Retina (tissue), 1 donor: ENCODE measurements around the gene PDE4C.

ENCODE experiments used
- DNase-seq: peaks from one replicate; pipeline ENCODE4 v3.0.0-alpha.2; 2016

The PDE4C gene

DNA sequence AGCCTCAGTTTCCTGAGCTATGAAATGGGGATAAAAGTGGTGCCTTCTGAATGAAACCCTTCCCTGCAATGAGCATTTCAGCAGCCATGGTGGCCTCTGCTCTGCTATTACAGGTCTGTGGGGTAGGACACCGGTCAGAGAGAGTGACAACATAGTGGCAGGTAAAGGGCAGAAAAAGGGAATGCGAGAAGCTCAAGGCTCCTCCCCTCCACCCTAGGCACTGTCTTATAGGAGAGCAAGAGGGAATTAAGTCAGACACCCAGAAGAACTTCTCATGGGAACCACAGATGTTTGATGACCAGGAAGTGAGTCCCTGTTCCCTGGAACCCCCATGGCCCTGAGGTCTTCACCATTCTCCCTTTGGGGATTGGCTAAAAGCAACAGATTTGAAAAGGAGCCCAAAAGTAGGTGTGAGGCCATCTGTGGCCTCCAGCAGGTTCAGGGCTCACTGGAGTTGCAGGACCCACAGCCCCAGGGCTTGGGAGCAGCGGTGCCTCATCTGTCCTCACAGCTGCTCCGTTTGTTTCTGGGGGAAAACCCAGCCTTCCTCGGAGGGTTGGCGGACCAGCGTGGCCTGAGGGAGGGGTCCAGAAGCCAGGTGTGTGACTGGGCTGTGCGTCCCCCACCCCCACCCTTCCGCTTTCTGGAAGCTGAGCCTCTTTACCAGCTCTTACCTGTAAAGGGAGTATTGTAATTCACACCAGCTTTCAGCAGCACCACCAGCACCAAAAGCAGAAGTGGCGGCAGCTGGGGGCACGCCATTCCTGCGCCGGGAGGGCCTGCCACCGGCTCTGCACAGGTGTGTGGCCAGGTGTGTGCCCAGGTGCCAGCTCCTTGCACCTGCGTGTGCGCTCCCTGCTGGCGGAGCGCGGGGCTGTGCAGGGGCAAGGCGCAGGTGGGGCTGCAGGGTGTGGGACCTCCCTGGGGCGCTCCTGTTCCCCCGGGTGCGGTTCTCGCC, 28.6 kb upstream of the PDE4C start:
- DNase-seq, result no peak

DNA sequence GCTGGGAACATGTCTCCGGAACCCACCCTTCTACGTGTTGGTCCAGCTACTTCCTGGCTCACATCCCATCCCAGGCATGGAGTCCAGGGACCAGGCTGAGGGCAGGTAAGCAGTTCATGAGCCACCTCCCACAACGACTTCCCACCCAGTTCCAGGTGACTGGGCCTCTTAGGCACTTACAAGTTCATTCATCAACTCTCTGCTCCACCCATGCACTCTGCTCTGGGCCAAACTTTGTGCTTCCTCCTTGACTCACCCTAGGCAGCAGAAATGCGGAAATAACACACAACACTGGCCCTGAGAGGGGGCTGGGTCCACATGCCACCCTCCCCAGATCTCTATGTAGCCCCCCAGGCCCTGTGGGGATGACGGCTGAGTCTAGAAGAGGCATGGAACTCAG, 27.5 kb upstream of the PDE4C start:
- no peak for DNase-seq

DNA sequence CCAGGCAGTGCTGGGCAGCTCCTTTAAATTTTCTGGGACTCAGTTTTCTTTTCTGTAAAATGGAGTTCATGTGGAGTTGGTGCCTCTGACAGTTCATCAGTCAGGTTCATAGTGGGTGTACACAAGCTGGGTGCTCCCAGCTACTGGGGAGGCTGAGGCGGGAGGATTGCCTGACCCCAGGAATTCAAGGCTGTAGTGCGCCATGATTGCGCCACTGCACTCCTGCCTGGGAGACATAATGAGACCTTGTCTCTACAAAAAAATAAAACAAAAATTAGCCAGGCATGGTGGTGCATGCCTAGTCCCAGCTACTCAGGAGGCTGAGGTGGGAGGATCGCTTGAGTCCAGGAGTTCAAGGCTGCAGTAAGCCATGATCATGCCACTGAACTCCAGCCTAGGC, 26.9 kb upstream of the PDE4C start:
- no peak for DNase-seq

DNA sequence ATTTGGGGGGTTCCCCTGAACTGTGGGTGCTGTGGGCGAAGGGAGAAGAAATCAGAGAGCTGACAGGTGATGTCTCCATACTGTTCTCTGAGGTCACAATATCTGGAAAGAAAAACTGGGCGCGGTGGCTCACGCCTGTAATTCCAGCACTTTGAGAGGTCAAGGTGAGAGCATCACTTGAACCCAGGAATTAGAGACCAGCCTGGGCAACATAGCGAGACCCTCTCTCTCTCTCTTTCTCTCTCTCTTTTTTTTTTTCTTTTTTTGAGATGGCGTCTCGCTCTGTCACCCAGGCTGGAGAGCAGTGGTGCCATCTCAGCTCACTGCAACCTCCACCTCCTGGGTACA, 26.1 kb upstream of the PDE4C start:
- no peak for DNase-seq

DNA sequence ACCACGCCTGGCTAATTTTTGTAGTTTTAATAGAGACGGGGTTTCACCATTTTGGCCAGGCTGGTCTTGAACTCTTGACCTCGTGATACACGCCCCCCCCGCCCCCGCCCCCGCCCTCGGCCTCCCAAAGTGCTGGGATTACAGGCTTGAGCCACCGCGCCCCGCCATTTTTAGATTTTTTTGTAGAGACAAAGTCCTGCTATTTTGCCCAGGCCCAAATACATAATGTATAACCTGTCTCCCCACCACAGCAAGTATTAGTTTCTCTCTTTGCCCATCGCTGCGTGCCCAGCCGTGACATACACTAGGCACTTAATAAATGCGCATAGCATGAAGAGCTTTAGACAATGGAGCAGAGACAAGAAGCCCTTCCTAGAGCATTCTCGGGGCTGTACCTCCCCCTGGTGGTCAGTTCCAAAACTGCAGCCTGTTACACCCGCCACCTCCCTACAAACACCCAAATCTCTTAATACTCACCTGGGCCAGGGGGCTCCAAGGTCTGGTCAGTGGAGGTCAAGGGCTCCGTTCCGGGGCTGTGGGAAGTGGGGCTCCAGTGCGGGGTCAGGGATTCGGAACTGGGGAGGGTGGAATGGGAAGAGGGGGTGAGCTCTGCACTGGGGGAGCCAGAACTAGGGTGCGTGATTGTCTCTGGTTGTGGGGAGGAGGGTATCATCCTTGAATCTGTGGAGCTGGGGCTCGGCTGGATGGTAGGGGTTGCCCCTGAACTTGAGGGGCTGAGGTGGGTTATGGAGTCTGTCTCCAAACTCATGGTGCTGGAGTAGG, 25.5 kb upstream of the PDE4C start:
- DNase-seq, result peak; percentile 89

DNA sequence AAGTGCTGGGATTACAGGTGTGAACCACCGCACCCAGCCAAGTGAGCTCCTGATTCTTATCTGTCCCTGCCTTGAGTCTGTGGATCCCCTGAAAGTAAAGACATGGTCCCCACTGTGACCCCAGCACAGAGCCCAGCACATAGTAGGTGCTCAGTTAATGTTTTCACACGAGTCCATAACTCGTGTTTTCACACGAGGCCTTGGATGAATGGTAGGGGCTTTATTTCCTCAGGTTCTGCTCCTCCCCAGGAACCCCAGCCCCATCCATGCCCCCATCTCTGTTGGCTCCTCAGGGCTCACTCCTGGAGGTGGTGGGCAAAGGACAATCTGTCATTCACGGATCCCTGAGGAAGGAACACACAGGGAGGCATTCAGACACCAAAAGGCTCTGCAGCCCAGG, 23.6 kb upstream of the PDE4C start:
- DNase-seq, result no peak

DNA sequence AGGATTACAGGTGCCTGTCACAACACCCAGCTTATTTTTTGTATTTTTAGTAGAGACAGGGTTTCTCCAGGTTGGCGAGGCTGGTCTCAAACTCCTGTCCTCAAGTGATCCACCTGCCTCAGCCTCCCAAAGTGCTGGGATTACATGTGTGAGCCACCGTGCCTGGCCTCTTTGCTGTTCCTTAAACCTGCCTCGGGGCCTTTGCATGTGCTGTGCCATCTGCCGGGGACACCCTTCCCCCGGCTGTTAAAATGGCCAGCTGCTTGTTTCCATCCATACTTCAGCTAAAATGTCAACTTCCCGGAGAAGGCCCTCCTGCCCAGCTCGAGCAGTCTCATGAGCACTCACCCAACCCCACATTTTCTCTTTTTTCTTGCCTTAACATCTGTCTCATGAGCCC, 19.1 kb upstream of the PDE4C start:
- DNase-seq, result no peak

DNA sequence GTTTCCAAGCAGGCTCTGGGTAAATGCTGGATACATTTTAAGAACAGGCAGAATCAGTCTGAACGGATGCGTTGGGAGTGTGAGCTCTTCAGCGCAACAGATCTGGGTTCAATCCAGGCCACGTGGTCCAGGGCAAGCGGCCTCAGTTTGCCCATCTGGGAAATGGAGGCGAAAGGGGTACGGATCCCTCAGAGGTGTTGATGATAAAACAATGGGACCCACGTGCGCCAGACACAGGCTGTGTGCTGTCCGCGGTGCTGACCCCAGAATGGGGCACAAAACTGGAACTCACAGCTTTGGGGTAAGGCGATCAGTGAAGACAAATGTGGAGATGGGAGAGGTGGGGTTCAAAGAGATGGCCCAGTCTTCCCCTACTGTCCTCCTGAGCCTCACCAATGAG, 13.1 kb upstream of the PDE4C start:
- no peak for DNase-seq

DNA sequence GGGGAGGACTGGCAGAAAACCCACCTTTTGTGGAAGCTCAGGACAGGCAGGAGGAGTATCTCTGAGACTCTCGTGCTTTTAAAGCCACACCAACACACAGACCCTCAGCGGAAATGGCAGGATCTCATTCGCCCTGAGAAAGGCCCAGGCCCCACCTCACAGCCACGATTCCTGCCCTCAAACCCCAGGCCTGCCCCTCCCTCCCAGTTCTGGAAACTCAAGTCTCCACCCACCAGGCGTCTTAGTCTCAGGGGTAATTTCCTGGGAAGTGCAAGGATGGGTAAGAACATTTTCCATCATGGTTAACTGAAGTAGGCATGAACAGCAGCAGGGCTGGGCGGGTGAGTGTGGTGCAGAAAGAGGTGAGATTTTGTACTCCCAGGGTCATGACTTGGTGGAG, 8.0 kb upstream of the PDE4C start:
- no peak for DNase-seq

DNA sequence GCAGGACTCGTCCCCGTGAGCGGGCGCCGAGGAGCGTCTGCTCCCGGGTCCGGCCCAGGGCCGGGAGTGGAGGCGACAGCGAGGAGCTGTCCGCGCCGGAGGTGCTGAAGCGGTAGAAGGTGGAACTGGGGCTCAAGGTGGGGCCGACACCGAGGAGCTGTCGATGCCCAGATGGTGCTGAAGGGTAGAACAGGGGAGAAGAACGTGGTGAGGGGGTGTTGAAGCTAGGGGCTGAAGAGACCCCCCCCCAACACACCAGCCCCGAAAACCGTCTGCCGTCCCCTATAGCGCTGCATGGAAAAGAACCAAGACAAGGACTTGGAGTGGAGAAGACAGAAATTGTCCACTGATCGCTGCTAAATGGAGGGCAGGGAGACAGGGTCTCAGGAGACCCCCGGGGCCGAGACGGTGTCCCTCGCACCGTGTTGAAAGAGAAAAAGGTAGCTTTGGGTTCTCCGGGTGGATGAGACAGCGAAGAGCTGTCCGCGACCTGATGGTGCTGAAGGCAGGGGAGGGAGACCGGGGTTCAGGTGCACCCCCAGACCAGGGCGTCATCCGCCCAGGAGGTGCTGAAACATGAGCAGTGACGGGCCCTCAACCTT, 7.1 kb upstream of the PDE4C start:
- DNase-seq, result no peak

DNA sequence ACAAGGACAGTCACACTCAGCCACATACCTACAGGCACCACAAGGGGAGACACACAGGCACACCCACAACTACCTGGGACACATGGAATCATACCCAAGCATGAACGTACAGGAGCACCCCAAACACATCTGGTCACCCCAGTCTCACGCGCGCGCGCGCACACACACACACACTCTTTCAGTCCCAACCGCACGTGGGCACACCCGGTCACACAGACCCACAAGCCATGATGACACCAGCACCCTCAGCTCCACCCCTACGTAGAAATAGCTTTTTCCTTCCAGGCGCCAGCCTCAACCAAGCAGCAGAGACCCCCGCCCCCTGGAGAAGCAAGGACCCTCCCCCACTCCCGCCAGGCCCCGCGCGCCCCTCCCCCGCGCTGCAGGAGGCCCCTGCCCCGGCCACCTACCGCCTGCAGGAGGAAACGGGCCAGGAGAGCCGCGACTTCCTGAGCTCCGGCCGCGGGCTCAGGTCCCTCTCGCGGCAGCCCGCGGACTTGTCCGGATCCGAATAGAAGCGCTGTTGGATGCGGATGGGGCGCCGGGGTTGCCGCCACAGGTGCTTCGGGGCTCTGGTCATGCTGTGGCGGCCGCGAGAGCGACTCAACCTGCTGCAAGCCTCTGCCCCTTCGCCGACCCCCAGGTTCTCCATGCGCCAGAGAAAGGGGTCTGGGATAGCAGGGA, 6.4 kb upstream of the PDE4C start:
- peak; percentile 85 for DNase-seq

DNA sequence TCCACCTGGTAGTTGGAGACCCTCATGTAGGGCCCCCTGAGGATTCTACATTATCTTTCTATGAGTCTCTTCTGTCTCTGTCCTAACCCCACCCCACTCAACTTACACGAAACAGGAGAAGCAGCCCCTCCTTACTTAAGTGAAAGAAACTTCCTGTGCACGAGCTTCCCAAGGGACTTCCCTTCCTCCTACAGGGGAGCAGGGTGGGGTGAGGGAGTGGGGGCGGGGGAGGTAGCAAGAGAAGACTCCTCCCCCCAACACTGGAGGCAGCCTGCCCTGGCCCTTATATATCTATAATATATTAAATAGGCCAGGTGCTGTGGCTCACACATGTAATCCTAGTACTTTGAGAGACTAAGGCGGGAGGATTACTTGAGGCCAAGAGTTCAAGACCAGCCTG, 5.5 kb upstream of the PDE4C start:
- no peak for DNase-seq

DNA sequence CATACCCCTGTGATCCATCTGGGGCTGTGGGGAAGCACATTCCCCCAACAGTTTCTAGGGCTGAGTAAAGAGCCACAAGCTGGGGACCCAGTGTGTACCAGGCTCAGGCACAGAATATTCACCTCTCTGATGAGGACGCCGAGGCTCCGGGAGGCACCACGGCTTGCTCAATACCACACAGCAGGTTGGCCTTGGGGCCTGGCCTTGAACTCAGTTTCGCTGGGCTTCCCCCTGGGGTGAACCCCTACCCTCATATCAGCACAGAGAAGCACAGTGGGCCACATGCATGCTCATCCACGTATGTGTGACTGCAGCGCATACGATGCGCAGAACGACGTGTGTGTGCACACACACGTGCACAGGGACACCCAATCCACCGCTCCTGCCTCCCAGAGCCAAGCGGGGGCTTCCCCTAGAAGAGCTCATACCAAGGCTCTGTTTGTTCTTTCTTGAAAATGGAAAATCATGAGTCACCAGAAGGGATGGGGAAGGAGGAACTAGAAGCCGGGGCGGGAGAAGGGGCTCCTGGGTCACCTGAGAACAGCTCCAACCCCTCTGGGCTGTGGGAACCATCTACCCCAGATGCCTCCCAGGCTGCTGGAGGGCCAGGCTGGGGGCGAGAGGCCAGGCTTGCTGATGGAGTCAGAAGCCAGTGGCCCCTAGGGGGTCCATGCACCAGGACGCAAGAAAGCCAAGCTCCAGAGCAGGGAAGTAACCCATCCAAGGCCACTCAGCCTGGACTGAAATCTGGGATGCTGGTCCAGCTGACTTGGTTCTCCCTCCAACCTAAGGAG, 4.9 kb upstream of the PDE4C start:
- DNase-seq, result no peak

DNA sequence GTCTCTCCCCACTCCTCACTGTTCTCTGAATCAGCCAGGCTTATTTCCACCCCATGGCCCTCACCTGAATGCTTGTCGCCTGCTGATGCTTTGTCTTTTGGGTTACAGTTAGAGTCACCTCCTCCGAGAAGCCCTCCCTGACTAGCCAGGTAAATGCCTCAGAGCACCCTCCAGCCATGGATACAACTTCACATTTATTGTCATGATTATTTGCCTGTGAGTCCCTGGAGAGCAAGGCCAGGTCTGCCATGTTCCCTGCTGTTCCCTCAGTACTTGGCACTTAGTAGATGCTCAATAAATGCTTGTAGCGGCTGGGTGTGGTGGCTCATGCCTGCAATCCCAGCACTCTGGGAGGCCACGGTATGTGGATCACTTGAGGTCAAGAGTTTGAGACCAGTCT, 3.7 kb upstream of the PDE4C start:
- no peak for DNase-seq

DNA sequence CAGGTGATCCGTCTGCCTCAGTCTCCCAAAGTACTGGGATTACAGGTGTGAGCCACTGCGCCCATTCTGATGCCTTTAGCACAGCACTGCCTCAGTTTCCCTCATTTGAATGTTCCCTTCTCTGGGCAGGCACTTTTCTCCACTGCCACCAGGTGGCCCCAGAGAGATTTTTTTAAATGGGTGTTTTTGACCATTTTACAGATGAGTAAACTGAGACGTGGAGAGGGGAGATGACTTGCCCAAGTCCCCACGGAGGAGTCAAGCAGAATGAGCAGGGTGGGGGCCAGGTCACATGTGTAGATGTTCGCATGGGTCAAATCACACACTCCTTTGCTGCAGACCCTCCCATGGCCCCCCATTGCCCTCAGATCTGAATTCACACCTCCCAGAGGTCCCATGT, 3.2 kb upstream of the PDE4C start:
- DNase-seq, result no peak

DNA sequence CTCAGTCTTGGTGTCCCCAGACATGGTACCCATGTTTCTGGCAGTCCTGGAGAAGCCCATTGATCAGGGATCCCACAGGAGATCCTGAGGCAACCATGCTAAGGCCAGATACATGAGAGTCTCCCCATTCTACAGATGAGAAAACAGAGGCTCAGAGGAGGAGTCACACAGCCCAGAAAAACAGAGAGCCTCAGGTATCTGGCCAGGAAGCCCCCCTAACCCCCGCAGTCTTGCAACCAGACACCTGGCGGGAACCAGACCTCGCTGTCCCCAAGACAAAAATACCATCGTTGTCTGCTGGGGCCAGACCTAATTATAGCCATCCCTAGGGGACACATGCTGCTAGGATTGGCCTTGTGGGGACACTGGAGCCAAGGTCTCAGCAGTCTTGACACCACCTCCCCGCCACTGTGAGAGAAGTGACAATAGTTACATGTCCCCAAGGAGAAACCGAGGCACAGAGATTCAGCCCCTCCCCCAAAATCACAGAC, 1.6 kb upstream of the PDE4C start:
- no peak for DNase-seq

DNA sequence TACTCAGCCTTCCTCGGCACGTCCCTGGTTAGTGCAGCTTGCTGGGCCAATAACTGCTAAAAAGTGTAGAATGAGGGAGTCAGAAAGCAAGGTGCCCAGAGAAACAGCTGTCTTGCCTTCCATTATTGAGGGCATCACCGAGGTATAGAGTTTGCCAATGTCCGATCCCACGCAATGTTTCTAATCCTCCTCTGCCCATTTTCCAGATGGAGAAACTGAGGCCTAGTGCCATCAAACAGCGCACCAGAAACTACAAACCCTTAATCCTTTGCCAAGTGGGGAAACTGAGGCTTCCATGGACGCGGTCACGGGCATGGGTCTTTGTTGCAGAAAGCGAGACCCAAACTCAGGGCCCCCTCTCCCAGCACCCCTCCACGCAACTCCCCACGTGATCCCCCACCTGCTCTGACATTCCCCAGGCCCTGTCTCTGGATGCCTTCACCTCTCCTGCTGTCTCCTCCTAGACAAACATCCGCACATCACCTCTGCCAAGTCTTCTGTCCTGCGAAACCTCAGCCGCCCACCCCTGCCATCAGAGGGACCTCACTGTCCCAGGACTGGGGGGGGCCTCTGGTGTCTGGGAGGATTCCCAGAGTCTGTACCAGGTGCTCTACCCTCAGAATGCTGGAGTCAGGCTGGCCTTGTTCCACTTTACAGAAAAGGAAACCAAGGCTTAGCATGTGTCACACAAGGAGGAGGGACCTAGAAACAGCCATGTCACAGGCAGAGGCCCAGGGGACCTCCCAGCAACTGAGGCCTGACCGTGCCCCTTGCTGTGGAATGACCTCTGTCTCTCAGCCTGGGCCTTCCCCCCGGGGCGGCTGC, 930 bp upstream of the PDE4C start:
- DNase-seq, result no peak

DNA sequence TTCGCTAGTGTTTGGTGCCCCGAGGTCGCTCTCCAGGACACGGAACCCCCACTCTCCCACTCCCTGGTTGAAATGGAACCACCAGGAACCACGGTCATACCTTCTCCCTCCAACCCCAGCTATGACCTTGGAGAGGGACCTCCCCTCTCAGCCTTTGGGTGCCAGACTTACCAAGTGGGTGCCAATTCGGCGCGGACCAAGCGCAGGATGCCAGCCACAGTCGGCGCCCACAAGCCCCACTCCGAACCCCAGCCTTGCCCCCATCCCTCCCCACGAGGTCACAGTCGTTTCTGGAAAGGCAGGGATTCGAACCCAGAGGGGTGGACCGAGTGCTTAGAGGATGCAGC, 910 bp downstream of the PDE4C start:
- DNase-seq, result no peak

DNA sequence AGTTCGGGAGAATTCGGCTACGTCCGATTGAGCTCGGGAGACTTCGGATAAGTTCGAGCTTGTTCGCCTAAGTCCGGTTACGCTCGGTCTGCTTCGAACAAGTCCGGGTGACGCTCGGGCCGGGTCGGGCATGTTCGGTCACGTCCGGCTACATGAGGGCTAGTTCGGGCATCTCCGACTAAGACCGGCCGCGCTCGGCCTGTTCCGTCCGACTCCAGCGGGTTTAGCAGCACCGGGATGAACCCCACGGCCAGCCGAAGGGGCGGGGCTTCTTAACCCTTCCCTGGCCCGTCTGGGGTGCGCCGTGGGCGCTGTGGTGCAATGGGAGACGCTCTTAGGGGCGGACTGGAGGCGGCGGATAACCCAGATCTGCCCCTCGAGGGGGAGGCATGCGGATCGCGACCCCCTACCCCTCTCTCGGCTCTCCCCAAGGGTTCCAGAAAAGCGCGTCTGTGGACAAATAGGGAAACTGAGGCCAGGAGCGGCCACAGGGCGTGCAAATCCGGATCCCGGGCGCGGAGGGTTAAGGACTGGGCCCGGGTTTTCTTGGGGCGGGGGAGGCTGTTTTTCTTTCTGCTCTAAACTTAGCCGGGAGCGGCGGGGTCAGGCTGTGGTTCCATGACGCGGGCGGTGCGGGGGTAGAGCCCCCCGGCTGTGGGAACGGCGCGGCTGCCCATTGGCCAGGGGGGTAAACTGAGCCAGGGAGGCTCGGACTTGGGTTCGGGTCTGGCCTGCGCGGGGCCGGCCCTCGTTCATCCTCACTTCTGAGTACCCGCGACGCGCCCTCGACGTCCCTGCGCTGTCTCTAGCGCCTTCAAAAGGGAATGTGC, 1.5 kb downstream of the PDE4C start:
- DNase-seq, result peak; percentile 94

DNA sequence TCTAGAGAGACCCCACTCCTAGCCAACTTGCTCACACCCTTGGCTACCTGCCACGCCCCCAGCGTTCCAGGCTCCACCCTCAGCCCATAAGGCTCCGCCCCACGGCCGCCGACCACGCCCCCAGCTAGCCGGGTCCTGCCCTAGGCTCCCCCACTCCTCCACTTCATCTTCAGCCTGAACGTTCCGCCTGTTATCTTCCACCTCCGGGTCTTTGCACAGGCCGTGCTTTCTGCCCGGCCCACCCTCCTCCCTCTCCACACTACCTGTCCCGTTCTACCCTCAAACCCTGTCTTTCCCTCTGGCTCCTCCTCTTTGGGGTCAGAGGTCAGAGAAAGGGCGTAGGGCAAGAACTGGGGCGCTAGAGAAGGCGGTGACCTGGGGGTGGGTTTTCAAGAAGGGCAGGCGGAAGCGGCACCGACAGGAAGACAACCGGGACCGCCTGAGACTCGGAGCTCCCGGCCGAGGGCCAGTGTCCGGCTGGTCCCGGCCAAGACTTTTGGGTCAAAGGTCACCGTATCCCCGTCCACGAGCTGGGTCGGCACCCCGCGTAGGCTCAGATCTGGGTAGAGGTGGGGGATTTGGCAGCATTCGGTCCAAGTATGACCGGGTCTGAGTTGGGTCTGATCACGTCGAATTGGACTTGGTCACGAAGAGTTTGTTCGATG, 2.2 kb downstream of the PDE4C start:
- peak; percentile 42 for DNase-seq
